ENCODE results near the gene RAB11FIP4. TPM values are rescaled to one million over a fixed set of nuclear protein-coding genes. Genes with fewer than 3 reads are reported as not detected.
A peak's percentile ranks its signal among the peaks of the same experiment; 100 is the strongest.

Gene RAB11FIP4
- total and polyA plus RNA-seq, 2 of the 13 experiments (the other 11 are each of a cell fraction or from before 2014, with no cell fraction given), result 28.0 to 89.3 TPM

GRCh38 chr17:31549525-31550388 lies 158.3 kb downstream of the RAB11FIP4 start (continued):
- TF ChIP-seq, protein P1, sequence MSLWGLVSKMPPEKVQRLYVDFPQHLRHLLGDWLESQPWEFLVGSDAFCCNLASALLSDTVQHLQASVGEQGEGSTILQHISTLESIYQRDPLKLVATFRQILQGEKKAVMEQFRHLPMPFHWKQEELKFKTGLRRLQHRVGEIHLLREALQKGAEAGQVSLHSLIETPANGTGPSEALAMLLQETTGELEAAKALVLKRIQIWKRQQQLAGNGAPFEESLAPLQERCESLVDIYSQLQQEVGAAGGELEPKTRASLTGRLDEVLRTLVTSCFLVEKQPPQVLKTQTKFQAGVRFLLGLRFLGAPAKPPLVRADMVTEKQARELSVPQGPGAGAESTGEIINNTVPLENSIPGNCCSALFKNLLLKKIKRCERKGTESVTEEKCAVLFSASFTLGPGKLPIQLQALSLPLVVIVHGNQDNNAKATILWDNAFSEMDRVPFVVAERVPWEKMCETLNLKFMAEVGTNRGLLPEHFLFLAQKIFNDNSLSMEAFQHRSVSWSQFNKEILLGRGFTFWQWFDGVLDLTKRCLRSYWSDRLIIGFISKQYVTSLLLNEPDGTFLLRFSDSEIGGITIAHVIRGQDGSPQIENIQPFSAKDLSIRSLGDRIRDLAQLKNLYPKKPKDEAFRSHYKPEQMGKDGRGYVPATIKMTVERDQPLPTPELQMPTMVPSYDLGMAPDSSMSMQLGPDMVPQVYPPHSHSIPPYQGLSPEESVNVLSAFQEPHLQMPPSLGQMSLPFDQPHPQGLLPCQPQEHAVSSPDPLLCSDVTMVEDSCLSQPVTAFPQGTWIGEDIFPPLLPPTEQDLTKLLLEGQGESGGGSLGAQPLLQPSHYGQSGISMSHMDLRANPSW (CRISPR knock-in tag; IDR thresholded peaks at IDR 0.05; ENCODE audit: borderline replicate concordance), result peak; percentile 44; the same call in 1 of the 2 replicates
- TF ChIP-seq NFIC (IDR thresholded peaks at IDR 0.05; ENCODE audit: low read length), result no peak
- 0 out of 2 replicates have a peak, but pooled peaks have one; percentile 50 for TF ChIP-seq GTF3A (CRISPR knock-in tag; conservative IDR thresholded peaks at IDR 0.05)
- TF ChIP-seq ZNF639 (CRISPR knock-in tag; conservative IDR thresholded peaks at IDR 0.05), result peak; percentile 79
- 0 out of 2 replicates have a peak, but pooled peaks have one; percentile 7 for TF ChIP-seq BCL6 (CRISPR knock-in tag; IDR thresholded peaks at IDR 0.05)
- TF ChIP-seq RFXAP (CRISPR knock-in tag; IDR thresholded peaks at IDR 0.05; ENCODE audit: borderline replicate concordance), result peak; percentile 45; the same call in 1 of the 2 replicates
- TF ChIP-seq GABPA (IDR thresholded peaks at IDR 0.05; ENCODE audit: low read depth, low read length), result peak; percentile 96
- TF ChIP-seq GABPA (CRISPR knock-in tag; IDR thresholded peaks at IDR 0.05; ENCODE audit: low read depth), result peak; percentile 90
- no peak for TF ChIP-seq ZNF124 (CRISPR knock-in tag; IDR thresholded peaks at IDR 0.05)
- TF ChIP-seq ELF1 (CRISPR knock-in tag; IDR thresholded peaks at IDR 0.05), result peak; percentile 89
- no peak for TF ChIP-seq TCF7L2 (IDR thresholded peaks at IDR 0.05; ENCODE audit: low read depth, low read length)
- no peak; the same call in 1 of the 2 replicates for TF ChIP-seq ZNF580 (CRISPR knock-in tag; IDR thresholded peaks at IDR 0.05; ENCODE audit: borderline replicate concordance, low read depth)
- no peak; the same call in 1 of the 2 replicates for TF ChIP-seq ZNF333 (CRISPR knock-in tag; IDR thresholded peaks at IDR 0.05; ENCODE audit: borderline replicate concordance)
- TF ChIP-seq ZSCAN21 (CRISPR knock-in tag; IDR thresholded peaks at IDR 0.05; ENCODE audit: borderline replicate concordance), result no peak; the same call in 1 of the 2 replicates
- TF ChIP-seq NFE2L2 (IDR thresholded peaks at IDR 0.05; ENCODE audit: low read length), result no peak
- no peak for TF ChIP-seq ZFP62 (CRISPR knock-in tag; IDR thresholded peaks at IDR 0.05)
- no peak; the same call in 1 of the 2 replicates for TF ChIP-seq ARID5B (CRISPR knock-in tag; IDR thresholded peaks at IDR 0.05)
- peak; percentile 49; the same call in 1 of the 2 replicates for TF ChIP-seq ZNF768 (CRISPR knock-in tag; IDR thresholded peaks at IDR 0.05)
- TF ChIP-seq SP140L (CRISPR knock-in tag; IDR thresholded peaks at IDR 0.05; ENCODE audit: borderline replicate concordance), result no peak
- peak; percentile 75; the same call in 1 of the 2 replicates for TF ChIP-seq DMAP1 (CRISPR knock-in tag; IDR thresholded peaks at IDR 0.05)

Measured in HepG2 (cell line).